HL-60 (cell line): ENCODE data around the gene SVIL.

ENCODE experiments used
- DNase-seq, 2 experiments: peaks; one replicate each; pipeline ENCODE4 v3.0.0-alpha.2; 2010 to 2020; ENCODE audit warnings: low read depth in 1 of 2, low spot score in 1 of 2
- H3K27ac ChIP-seq: fragments of 250-450 bp; sonication (Bioruptor Pico); replicated peaks from 2 replicates; pipeline ENCODE4 v1.5.1; 2020; ENCODE audit warnings: mild to moderate bottlenecking, moderate library complexity
- H3K27me3 ChIP-seq: fragments of 250-450 bp; sonication (Bioruptor Pico); 2 replicates; pipeline ENCODE4 v1.5.1; 2021; ENCODE audit warnings: mild to moderate bottlenecking, moderate library complexity; ENCODE audit not compliant: insufficient read depth, poor library complexity, severe bottlenecking
- H3K4me3 ChIP-seq: replicated peaks from 2 replicates; pipeline ENCODE4 v1.5.1; 2011; ENCODE audit warnings: mild to moderate bottlenecking, control low read depth, low read length; ENCODE audit not compliant: insufficient read depth
- GABPA ChIP-seq: IDR thresholded peaks from 2 replicates; pipeline ENCODE4 v1.6.1; 2012; ENCODE audit warnings: low read depth
- POLR2AphosphoS5 ChIP-seq: IDR thresholded peaks from 2 replicates; pipeline ENCODE4 v1.6.1; 2012; ENCODE audit warnings: low read depth
- SPI1 ChIP-seq: IDR thresholded peaks from 2 replicates; pipeline ENCODE4 v1.6.1; 2012; ENCODE audit warnings: low read depth, mild to moderate bottlenecking, borderline replicate concordance
- TF ChIP-seq, protein P1 (sequence below): IDR thresholded peaks from one replicate; pipeline ENCODE4 v1.5.1; 2011; ENCODE audit warnings: low read length, control low read depth, inconsistent platforms; ENCODE audit not compliant: insufficient read depth
- TF ChIP-seq, protein P2 (sequence below): IDR thresholded peaks from 2 replicates; pipeline ENCODE4 v1.6.1; 2012; ENCODE audit warnings: low read depth; ENCODE audit not compliant: insufficient replicate concordance

SVIL gene

DNA sequence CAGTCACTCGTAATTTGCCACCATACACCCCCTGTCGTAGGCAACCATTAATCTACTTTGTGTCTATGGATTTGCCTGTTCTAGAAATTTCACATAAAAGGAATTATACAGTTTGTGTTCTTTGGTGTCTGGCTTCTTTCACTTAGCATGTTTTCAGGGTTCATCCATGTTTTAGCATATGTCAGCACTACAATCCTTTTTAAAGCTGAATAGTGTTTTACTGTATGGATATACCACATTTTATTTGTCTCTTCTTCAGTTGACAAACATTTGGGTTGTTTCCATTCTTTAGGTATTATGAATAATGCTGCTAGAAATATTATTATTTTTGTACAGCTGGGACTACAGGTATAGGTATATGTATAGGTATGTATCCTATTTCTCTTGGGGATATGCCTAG lies 17.4 kb upstream of the SVIL start:
- Histone ChIP-seq H3K27me3 (no peaks in the 10 kb centered on the region), H3K4me3 (no peak overlapping the region), H3K27ac (no peak overlapping the region)
- TF ChIP-seq SPI1 (no peak), GABPA (no peak), POLR2AphosphoS5 (no peak)
- TF ChIP-seq, protein P1, sequence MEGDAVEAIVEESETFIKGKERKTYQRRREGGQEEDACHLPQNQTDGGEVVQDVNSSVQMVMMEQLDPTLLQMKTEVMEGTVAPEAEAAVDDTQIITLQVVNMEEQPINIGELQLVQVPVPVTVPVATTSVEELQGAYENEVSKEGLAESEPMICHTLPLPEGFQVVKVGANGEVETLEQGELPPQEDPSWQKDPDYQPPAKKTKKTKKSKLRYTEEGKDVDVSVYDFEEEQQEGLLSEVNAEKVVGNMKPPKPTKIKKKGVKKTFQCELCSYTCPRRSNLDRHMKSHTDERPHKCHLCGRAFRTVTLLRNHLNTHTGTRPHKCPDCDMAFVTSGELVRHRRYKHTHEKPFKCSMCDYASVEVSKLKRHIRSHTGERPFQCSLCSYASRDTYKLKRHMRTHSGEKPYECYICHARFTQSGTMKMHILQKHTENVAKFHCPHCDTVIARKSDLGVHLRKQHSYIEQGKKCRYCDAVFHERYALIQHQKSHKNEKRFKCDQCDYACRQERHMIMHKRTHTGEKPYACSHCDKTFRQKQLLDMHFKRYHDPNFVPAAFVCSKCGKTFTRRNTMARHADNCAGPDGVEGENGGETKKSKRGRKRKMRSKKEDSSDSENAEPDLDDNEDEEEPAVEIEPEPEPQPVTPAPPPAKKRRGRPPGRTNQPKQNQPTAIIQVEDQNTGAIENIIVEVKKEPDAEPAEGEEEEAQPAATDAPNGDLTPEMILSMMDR: no peak
- TF ChIP-seq, protein P2, sequence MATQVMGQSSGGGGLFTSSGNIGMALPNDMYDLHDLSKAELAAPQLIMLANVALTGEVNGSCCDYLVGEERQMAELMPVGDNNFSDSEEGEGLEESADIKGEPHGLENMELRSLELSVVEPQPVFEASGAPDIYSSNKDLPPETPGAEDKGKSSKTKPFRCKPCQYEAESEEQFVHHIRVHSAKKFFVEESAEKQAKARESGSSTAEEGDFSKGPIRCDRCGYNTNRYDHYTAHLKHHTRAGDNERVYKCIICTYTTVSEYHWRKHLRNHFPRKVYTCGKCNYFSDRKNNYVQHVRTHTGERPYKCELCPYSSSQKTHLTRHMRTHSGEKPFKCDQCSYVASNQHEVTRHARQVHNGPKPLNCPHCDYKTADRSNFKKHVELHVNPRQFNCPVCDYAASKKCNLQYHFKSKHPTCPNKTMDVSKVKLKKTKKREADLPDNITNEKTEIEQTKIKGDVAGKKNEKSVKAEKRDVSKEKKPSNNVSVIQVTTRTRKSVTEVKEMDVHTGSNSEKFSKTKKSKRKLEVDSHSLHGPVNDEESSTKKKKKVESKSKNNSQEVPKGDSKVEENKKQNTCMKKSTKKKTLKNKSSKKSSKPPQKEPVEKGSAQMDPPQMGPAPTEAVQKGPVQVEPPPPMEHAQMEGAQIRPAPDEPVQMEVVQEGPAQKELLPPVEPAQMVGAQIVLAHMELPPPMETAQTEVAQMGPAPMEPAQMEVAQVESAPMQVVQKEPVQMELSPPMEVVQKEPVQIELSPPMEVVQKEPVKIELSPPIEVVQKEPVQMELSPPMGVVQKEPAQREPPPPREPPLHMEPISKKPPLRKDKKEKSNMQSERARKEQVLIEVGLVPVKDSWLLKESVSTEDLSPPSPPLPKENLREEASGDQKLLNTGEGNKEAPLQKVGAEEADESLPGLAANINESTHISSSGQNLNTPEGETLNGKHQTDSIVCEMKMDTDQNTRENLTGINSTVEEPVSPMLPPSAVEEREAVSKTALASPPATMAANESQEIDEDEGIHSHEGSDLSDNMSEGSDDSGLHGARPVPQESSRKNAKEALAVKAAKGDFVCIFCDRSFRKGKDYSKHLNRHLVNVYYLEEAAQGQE: no peak
- no peak for DNase-seq

DNA sequence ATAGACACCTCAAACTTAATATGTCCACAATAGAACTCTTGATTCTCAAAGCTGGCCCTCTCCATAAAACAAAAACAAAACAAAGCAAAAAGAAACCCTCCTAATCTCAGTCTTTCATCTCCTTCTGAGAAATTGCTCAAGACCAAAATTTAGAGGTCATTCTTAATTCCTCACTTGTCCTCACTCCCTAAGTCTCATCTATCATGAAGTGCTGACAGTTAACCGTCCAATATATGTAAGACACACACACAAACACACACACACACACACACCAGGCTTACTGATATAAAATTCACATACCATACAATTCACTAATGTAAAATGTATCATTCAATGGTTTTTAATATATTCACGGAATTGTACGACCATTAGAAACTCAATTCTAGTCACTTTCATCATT lies 17.0 kb upstream of the SVIL start:
- DNase-seq: no peak
- Histone ChIP-seq H3K27ac (no peak overlapping the region), H3K27me3 (no peaks in the 10 kb centered on the region), H3K4me3 (no peak overlapping the region)
- TF ChIP-seq, protein P1: no peak
- TF ChIP-seq SPI1 (no peak), POLR2AphosphoS5 (no peak), GABPA (no peak)
- TF ChIP-seq, protein P2: no peak

DNA sequence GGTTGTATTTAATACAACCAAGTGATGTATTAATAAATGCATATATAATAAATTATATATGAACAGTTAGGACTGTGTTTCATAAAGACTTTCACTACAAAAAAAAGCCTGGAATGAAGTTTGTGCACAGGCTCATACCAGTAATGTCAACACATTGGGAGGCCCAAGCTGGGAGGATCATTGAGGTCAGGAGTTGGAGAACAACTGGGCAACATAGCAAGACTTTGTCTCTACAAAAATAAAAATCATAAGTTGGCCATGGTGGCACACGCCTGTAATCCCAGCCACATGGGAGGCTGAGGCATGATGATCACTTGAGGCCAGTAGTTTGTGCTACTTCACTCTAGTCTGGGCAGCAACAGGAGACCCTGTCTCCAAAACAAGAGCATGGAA lies 15.8 kb upstream of the SVIL start:
- H3K4me3 ChIP-seq: no peak overlapping the region
- H3K27ac ChIP-seq: no peak overlapping the region

More for the DNA sequence above, 15.8 kb upstream of the SVIL start:
- no peaks in the 10 kb centered on the region for H3K27me3 ChIP-seq
- TF ChIP-seq, protein P2: no peak
- TF ChIP-seq GABPA: no peak
- no peak for TF ChIP-seq POLR2AphosphoS5
- DNase-seq: no peak
